GM19324 (cell line): Measurements from ENCODE around the gene ANK2.

Experiments
- ATAC-seq: cut with Tn5 transposase; IDR thresholded peaks from one replicate; pipeline ENCODE4 v1.9.1; 2021; ENCODE audit warnings: mild to moderate bottlenecking, moderate library complexity; ENCODE audit not compliant: unreplicated experiment, low FRiP score

ANK2 gene

DNA sequence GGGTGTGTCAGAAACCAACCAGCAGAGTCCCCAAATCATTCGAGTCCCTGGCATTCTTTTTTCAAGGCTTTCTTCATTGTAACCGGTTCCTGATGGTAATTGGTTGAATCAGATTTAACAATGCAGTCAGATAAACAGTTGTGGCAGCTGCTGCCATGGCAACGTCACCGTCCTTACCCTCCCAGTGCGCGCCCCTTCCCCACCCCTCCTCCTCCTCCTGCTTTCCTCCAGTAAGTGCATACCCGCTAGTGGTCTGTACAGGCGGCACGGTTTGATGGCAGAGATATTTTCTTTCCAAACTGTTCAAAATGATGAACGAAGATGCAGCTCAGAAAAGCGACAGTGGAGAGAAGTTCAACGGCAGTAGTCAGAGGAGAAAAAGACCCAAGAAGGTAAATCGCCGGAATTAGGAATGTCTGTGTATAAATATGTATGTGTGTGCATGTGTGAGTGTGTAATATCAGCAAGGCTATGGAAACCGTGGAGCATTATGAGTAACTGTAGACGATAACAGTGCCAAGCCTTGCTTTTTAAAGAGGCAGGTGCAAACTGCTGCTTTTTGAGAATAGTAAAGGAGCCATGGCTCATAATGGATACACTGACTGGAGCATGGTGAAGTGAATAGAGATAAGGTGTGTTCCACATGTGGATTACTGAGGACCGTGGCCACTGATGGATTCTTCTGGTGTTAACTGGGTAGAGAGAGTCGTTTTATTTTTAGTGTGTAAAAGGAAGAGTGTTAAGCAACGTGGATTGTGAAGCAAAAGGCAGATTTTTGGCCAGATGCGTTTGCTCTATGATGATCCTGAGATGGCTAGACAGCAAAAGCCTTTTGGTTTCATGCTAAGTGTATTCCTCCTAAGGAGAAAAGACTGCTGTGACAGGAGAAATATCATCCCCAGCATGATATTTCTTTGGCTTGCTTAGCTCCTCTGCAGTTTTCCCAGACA lies at the start of gene ANK2:
ANK2 (plus strand) TSS at position 233 of the 950 bp plus-strand sequence; CDS start at position 309, 76 bp downstream.
- no peak for ATAC-seq

DNA sequence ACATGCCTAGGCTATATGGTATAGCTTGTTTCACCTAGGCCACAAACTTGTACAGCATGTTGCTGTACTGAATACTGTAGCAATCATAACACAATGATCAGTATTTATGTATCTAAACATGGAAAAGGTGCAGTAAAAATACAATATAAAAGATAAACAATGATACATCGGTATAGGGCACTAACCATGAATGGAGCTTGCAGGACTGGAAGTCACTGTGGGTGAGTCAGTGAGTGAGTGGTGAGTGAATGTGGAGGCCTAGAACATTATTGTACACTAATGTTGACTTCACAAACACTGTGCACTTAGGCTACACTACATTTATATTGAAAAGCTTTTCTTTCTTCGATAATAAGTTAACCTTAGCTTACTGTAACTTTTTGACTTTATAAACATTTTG lies 45.6 kb upstream of the ANK2 start:
- no peak for ATAC-seq

DNA sequence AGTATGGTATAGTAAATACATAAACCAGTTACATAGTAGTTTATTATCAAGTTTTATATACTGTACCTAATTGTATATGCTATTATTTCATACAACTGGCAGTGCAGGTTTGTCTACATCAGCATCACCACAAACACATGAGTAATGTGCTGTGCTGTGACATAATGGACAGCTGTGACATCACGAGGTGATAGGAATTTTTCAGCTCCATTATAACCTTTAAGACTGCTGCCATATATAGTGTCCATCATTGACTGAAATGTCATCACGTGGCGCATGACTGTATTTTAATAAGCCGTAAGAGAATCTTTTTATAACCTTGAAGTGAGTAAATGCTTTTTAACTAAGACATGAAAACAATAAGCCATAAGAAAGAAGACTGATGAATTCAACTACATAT lies 44.8 kb upstream of the ANK2 start:
- no peak for ATAC-seq

DNA sequence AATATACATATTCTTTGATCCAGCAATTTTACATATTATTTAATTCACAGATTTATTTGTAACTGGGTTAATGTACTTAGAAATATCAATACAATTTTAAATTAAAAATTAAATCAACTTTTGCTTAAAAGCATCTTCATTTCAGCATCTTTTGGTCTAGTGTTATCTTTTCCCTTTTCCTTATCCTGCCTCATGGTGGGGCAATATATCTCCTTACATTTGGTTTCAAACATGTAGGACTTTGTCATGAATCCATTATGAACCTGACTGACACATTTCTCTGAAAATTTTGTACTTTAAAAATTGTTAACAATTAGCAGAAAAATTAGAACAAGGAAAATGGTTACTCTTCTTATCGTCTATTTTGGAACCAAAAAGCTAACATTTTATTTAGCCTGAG lies 42.8 kb upstream of the ANK2 start:
- no peak for ATAC-seq

DNA sequence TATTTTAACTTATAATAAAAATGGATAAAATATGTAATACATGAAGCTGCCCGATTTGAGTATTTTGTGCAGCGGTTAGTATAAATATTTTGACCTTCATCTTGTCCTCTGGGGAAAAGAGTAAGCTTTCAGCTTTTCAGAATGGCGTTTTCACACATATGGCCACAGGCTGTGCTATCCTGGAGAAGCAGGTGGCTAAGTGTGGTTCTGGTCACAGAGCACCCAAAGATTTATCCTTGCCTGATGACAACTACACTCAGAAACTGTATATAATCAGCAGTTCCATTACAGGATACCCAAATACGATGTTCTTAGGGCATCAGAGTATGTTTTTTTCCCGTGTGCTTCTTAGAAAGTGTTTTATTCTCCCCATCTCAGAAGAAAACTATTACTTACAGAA lies 42.3 kb upstream of the ANK2 start:
- no peak for ATAC-seq

DNA sequence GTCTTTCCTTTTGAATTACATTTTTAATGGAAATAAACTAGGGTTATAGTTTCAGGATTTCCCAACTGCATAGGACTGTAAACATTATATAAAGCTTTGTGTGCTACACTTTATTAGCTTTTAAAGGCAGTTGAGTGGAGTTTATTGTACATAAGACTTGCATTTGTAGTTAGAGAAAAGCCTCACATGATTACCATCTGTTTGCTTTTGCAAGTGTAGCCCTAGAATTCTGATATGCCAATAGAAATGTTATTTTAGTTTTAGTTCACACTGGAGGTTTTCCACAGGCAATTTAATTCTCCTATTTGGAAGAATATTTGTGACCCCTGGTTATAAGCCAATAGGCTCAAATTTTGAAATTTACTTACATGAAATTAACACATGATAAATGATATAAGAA lies 41.3 kb upstream of the ANK2 start:
- ATAC-seq: no peak

DNA sequence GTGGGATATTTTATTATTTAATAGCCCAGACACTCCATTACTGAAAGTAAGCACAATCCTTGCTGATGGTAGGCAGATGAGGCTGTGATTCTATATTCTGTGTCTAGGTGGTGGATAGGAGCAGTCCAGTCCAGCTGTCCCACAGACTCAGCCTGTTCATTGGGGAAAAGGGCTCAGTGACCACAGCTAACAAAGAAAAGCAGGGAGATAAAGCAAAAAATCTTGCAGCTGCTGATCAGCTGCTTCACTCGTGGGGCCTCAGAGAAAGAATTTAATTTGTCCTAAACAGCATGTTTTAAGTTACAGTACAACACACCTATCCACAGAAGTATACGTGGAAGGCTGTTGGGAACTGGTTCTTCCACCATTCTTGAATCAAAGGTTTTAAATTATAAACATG lies 40.7 kb upstream of the ANK2 start:
- ATAC-seq: no peak

DNA sequence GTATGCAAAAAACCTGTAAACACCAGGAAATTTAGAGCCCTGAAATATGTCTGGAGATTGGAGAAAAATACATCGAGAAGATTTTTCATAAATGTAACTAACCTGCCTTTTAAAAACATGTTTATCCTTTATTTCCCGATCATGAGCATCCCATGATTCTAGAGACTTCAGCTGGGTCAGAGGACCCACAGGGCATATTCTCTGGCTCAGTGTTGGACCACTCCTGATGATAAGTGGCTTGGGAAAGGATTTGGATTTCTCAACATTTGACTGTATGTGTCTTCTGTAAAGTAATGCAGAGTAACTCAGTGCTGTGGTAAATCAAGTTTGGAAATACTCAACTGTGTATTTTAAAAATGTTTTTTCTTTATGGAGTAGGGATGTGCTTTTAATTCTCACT lies 40.0 kb upstream of the ANK2 start:
- no peak for ATAC-seq

DNA sequence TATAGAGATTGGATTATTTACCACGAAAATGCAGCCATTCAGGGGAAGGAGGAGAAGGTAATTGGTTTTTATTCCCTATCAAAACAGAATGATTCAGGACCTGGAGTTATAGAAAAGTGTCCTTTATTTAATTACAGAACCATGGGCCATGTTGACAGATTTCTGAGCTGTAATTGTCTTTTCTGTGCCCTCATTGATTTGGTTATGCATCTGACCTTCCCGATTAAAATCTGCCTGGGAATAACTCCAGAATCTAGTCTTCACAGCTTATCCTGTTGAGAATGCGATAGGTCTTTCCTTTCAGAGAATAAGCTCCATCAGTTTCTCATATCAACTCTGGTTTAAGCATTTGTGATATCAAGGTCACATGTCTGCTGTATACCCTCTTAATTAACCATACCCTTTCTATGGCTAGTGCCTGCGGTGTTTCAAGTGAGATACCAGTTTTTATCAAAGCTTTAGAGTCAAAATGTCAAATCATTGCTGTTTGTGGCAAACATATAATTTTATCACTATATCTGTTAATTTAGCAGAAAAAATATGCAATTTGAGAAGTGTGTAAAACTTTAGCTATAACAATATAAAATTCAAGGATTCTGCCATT lies 37.2 kb upstream of the ANK2 start:
- ATAC-seq: no peak

DNA sequence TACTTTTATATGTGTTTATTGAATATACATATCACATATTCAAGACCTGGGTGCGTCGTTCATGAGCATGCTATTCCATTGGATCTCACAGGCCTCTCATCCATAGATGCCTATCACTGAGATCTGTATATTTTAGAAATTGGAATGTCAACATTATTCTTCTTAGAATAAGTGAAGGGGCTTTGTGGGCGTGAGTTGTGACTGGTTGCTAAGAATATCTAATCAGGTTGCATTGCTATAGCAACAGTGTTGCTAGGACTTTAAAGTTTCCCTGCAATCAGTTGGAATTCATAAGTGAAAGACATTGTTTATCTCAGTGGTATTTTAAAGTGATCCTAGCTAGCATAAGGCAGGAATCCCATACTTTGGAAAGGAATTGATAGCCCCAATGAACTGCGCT lies 36.7 kb upstream of the ANK2 start:
- no peak for ATAC-seq

DNA sequence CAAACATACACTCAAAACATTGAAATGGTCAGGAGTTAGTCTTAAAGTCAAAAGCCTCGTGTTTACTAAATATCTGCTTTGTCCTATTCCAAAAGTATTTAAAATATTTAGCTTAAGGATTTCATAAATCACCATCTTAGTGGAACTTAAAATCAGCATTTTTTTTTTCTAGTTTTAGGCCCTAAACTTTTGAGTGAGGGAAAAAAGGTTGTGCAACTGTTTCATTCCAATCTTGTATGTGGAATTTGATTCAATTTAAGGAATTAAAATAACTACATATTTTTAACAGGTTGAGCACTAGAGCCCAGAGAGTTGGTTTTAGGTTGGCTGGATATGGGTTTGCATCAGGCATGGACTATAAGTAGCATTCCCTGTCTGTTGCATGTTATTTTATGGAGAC lies 35.7 kb upstream of the ANK2 start:
- ATAC-seq: no peak

DNA sequence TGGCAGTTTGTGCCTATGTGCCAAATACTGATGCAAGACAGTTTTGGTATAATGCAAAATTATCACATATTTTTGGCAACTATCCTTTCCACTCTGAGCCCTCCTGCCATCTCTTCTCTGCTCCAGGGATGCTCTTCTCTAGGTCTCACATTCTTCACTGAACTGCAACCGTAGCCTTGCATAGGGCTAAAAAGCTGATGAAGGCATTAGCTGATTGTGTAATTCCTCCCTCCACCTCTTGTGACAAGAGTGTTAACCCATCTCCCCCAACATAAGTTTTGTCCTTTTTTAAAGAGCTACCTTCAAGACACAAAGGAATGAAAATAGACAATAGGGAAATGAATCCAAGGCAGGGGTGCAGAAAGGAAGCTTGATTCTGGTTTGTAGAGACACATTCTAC lies 33.1 kb upstream of the ANK2 start:
- ATAC-seq: no peak

DNA sequence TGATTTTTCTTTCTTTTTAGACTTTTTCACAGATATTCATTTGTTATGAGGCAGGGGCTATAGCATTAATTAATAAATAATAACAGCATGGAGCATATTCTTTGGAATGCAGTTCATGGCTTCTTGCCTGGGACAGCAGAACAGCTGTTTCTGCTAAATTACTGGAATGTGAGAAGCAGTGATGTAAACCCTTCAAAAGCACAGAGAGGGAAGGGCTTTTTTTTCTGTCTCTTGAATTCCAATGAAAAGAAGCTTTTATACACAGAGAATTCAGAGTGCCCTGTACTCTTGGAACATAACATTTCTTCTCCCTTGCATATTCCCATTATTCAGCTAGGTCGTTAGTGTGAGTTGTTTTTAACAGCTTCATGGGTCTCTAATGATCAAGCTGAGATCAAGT lies 28.5 kb upstream of the ANK2 start:
- no peak for ATAC-seq

DNA sequence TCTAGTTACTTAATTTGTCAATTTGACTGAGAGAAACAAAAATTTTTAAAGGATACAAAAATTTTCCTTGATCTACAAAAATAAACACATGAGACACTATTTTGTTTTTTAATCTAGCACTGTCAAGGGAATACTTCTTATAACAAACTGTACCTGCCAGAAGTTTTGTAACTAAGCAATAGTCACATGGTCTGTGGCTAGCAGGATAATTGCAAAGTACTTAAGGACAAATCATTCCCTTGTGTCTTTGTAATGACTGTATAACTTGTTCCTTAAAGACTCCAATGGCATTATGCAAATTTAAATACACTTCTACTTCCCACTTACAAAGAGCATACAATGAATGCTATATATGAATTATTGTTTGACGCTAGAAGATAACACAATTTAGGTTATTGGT lies 25.1 kb upstream of the ANK2 start:
- no peak for ATAC-seq

DNA sequence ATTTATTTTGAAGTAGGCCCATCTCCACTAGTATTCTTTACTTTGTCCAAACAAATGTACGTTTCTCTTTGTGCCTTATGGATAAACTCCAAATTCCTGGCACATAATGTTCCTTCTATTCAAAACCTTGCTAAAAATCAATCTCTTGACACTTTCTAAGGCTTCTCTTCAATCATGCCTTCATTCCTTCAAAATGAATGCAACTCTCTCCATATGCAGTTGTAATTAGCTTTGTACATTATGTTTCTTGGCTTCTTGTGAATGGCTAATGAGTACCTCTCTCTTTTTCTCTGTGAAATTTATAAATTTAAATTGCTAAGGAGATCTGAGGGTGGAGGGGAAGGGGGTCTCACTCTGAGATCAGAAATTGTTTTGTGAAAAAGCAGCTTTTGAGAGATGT lies 24.0 kb upstream of the ANK2 start:
- ATAC-seq: no peak

DNA sequence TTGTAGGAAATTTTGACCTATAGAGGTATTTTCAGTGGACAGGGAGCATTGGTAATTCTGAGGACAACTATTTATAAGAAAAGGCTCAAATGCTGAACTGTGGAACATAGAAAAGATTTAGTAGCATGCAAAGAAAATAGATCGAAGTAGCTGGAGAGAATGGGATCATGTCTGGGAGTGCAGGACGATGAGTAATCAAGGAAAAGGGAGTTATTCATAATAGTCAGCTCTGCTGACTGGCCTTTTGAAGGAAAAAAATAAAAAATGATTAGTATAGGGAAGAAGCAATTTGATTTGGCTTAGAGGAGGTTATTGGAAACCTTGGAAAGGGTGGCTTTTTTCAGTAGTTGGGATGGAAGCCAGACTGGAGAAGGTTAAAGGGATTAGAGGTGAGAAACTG lies 22.9 kb upstream of the ANK2 start:
- ATAC-seq: no peak

DNA sequence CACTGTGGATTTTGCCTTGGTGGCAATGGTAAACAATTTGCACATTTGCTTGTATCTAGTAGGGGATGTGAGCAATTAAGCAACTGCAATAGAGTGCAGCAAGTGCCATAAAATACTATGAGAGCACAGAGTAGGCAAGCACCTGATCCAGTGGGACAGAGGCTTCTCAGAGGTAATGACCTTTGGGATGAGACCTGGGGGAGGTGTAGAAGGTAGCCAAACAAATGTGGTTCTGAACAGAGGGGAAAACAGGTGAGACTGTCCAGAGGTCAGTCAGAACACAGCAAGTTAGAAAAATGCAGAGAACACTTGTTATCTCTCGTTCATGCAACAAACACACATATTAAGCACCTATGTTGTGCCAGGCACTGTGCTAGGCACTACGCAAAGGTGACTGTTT lies 21.4 kb upstream of the ANK2 start:
- no peak for ATAC-seq

DNA sequence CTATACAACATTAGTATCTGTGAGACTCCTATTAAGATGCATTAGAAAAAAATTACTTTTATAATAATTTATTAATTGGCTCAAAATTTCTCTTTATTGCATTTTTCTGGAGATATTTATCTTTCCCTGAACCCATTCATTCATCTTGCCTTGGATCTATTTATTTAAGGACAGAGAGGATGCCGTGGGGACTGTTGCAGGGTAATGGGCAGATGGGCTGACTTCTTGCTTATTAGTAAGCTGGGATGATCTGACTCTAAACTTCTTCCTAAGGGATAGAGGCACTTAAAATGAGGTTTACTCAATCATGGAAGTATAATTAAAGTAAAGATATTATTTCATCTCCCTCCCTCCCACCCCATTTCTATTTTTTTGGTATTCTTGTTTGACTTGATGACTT lies 18.2 kb upstream of the ANK2 start:
- ATAC-seq: no peak

DNA sequence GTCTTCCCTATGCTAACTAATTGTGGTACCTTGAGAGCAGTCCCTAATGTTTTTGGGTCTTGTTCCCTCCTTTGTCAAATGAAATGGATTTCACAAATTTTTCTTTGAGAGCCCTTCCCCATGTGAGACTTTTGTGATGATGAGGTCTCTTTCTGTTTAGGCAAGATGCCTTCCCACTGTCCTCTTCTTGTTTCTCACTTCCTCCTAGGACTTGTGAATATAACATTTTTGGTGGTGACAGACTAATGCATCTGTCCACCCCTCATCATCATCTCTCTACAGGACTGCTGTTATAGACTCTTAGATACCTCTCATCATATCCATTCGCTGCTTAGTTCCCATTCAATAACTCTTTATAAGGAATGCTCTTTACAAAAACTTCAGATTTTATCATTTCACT lies 8.7 kb upstream of the ANK2 start:
- ATAC-seq: no peak

DNA sequence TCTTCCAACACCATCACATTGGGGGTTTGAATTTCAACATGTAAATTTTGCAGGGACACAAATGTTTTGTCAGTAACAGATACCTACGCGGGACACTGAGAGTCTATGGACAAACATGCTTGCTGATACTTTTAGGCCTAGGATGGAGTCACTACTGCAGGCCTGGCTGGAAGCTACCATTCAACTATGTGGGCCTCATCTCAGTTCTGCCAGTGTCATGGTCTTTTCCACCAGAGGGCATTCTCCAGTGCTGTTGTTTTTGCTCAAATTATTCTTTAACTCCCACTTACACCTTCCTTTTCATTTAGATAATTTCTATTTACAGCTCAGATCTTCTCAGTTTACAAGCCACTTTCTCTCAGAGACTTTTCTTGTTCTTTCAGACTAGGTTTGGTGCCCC lies 7.0 kb upstream of the ANK2 start:
- ATAC-seq: no peak

DNA sequence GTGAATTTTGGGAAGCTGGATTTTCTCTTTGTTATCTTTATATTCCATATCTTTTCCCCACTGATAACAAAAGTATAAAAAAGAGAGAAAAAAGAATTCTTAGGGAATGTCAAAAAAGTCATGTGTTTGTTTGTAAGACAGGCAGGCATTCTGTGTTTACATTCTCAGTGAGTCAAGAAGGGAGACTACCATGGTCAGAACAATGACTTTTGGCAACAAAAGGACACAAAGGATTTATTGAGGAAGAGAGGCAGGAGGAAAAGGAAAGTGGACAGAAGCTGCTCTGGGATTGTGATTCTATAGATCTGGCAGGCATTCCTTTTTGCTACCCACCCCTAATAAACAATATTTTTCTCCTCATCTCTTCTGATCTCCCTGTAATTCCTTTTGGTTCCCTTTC lies 5.9 kb upstream of the ANK2 start:
- no peak for ATAC-seq

DNA sequence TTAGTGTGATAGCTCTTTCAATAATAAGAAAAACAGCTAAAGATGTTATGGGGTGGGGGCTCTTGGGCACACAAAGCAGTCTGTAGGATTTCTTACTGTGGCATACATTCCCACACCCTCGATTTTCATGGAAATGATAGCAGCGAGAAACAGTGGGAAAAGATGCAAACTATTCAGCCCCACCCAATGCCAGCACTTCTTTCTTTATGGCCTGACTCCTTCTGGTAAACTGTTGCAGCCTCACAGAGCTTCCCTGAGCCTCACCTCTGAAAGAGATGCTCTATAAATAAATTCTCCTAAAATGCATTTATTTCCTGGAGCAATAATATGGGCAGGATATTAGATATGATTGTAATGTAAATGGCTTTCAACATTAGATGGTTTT lies 910 bp downstream of the ANK2 start:
- ATAC-seq: no peak
